H9 (cell line): ENCODE data around the gene SECISBP2. TPM values are rescaled to one million over a fixed set of nuclear protein-coding genes. Genes with fewer than 3 reads are reported as not detected.

ENCODE experiments used
- DNase-seq: peaks from one replicate; pipeline ENCODE4 v3.0.0-alpha.2; 2017
- H2AFZ ChIP-seq: one replicate; pipeline ENCODE4 v1.6.1; 2013; ENCODE audit warnings: mild to moderate bottlenecking, low read length, control low read depth, moderate library complexity
- H2AK5ac ChIP-seq: 2 replicates; pipeline ENCODE4 v1.6.1; 2013; ENCODE audit warnings: low read length, control low read depth, mixed read lengths; ENCODE audit not compliant: insufficient read length
- H2BK120ac ChIP-seq: one replicate; pipeline ENCODE4 v1.6.1; 2013; ENCODE audit warnings: low read depth, mild to moderate bottlenecking, low read length, control low read depth, inconsistent platforms; ENCODE audit not compliant: poor library complexity, severe bottlenecking
- H2BK12ac ChIP-seq: 2 replicates; pipeline ENCODE4 v1.6.1; 2013; ENCODE audit warnings: low read length, control low read depth, mixed read lengths, low read depth; ENCODE audit not compliant: insufficient read length
- H2BK15ac ChIP-seq: 2 replicates; pipeline ENCODE4 v1.6.1; 2013; ENCODE audit warnings: low read depth, low read length, control low read depth
- H2BK20ac ChIP-seq: one replicate; pipeline ENCODE4 v1.6.1; 2013; ENCODE audit warnings: low read depth, mild to moderate bottlenecking, low read length, control low read depth, inconsistent platforms; ENCODE audit not compliant: poor library complexity, severe bottlenecking
- H2BK5ac ChIP-seq: 2 replicates; pipeline ENCODE4 v1.6.1; 2013; ENCODE audit warnings: low read length, control low read depth, mixed read lengths; ENCODE audit not compliant: insufficient read length
- H3K14ac ChIP-seq: 2 replicates; pipeline ENCODE4 v1.6.1; 2013; ENCODE audit warnings: low read length, control low read depth; ENCODE audit not compliant: insufficient read depth
- H3K18ac ChIP-seq: 2 replicates; pipeline ENCODE4 v1.6.1; 2013; ENCODE audit warnings: low read depth, mild to moderate bottlenecking, mixed read lengths, low read length, control low read depth; ENCODE audit not compliant: insufficient read length
- H3K23ac ChIP-seq: 2 replicates; pipeline ENCODE4 v1.6.1; 2013; ENCODE audit warnings: low read length, control low read depth, mixed read lengths, low read depth; ENCODE audit not compliant: insufficient read length
- H3K23me2 ChIP-seq: 2 replicates; pipeline ENCODE4 v1.6.1; 2013; ENCODE audit warnings: low read depth, mild to moderate bottlenecking, mixed read lengths, low read length, control low read depth; ENCODE audit not compliant: insufficient read length, poor library complexity, severe bottlenecking
- H3K27ac ChIP-seq: 2 replicates; pipeline ENCODE4 v1.5.1; 2013; ENCODE audit warnings: low read length, control low read depth, mixed read lengths, low read depth; ENCODE audit not compliant: insufficient read length
- H3K27me3 ChIP-seq: 2 replicates; pipeline ENCODE4 v1.6.1; 2013; ENCODE audit warnings: low read length, control low read depth, inconsistent platforms; ENCODE audit not compliant: insufficient read depth
- H3K4ac ChIP-seq: 2 replicates; pipeline ENCODE4 v1.6.1; 2013; ENCODE audit warnings: low read depth, mild to moderate bottlenecking, control low read depth, inconsistent platforms, low read length, moderate library complexity
- H3K4me1 ChIP-seq: 2 replicates; pipeline ENCODE4 v1.6.1; 2013; ENCODE audit warnings: low read length, control low read depth, inconsistent platforms; ENCODE audit not compliant: insufficient read depth
- H3K4me2 ChIP-seq: 2 replicates; pipeline ENCODE4 v1.6.1; 2013; ENCODE audit warnings: low read length, control low read depth, mixed read lengths; ENCODE audit not compliant: insufficient read length, insufficient read depth
- H3K56ac ChIP-seq: 2 replicates; pipeline ENCODE4 v1.6.1; 2013; ENCODE audit warnings: low read depth, mild to moderate bottlenecking, mixed read lengths, low read length, control low read depth; ENCODE audit not compliant: insufficient read length
- H3K79me1 ChIP-seq: 2 replicates; pipeline ENCODE4 v1.6.1; 2013; ENCODE audit warnings: low read depth, mild to moderate bottlenecking, moderate library complexity, low read length, control low read depth, inconsistent platforms; ENCODE audit not compliant: insufficient read depth, poor library complexity, severe bottlenecking
- H3K79me2 ChIP-seq: 2 replicates; pipeline ENCODE4 v1.6.1; 2013; ENCODE audit warnings: low read length, control low read depth, inconsistent platforms; ENCODE audit not compliant: insufficient read depth
- H3K9ac ChIP-seq: 2 replicates; pipeline ENCODE4 v1.6.1; 2013; ENCODE audit warnings: low read length, control low read depth, mixed read lengths; ENCODE audit not compliant: insufficient read length; ENCODE audit errors: extremely low read depth
- H3K9me3 ChIP-seq: one replicate; pipeline ENCODE4 v1.6.1; 2013; ENCODE audit warnings: low read depth, low read length, inconsistent platforms; ENCODE audit not compliant: control insufficient read depth
- H3T11ph ChIP-seq: one replicate; pipeline ENCODE4 v1.6.1; 2013; ENCODE audit warnings: mild to moderate bottlenecking, low read length, control low read depth, inconsistent platforms
- H4K20me1 ChIP-seq: one replicate; pipeline ENCODE4 v1.6.1; 2013; ENCODE audit not compliant: control insufficient read depth, insufficient read length, insufficient read depth
- H4K5ac ChIP-seq: 2 replicates; pipeline ENCODE4 v1.6.1; 2013; ENCODE audit warnings: low read depth, mild to moderate bottlenecking, mixed read lengths, low read length, control low read depth; ENCODE audit not compliant: insufficient read length
- H4K8ac ChIP-seq: replicated peaks from 2 replicates; pipeline ENCODE4 v1.6.1; 2013; ENCODE audit warnings: low read length, control low read depth, mixed read lengths, low read depth; ENCODE audit not compliant: insufficient read length
- H4K91ac ChIP-seq: 2 replicates; pipeline ENCODE4 v1.6.1; 2013; ENCODE audit warnings: low read depth, mild to moderate bottlenecking, moderate library complexity, mixed read lengths, low read length, control low read depth; ENCODE audit not compliant: insufficient read length
- H3K27ac Mint-ChIP-seq, 3 experiments: 2 replicates in 2 of 3; 3 replicates in 1 of 3; pipeline ENCODE4 v1.8.0; 2020 to 2021; ENCODE audit warnings: mixed read lengths in 3 of 3, mild to moderate bottlenecking in 1 of 3, moderate library complexity in 1 of 3
- H3K27me3 Mint-ChIP-seq: 2 replicates; pipeline ENCODE4 v1.8.0; 2021; ENCODE audit warnings: low read depth, mild to moderate bottlenecking, moderate library complexity, mixed read lengths
- H3K36me3 Mint-ChIP-seq, 3 experiments: 2 replicates in 2 of 3; 3 replicates in 1 of 3; pipeline ENCODE4 v1.8.0; 2020 to 2021; ENCODE audit warnings: low read depth in 3 of 3, mixed read lengths in 3 of 3; ENCODE audit not compliant: insufficient read depth in 1 of 3
- H3K4me1 Mint-ChIP-seq, 2 experiments: 2 replicates each; pipeline ENCODE4 v1.8.0; 2020; ENCODE audit warnings: mixed read lengths in 2 of 2
- H3K4me3 Mint-ChIP-seq, 2 experiments: 2 replicates in 1 of 2; 3 replicates in 1 of 2; pipeline ENCODE4 v1.8.0; 2020 to 2021; ENCODE audit warnings: mild to moderate bottlenecking in 2 of 2, mixed read lengths in 2 of 2, moderate library complexity in 1 of 2
- H3K9me3 Mint-ChIP-seq, 2 experiments: 2 replicates in 1 of 2; 3 replicates in 1 of 2; pipeline ENCODE4 v1.8.0; 2020; ENCODE audit warnings: mild to moderate bottlenecking in 2 of 2, mixed read lengths in 2 of 2, moderate library complexity in 1 of 2
- whole genome bisulfite sequencing: extraction: QIAGEN DNeasy Blood & Tissue Kit; methylation state at CpG from one replicate; pipeline ENCODE4 v1.1.7; 2013; ENCODE audit warnings: missing lambda C conversion rate, low lambda C conversion rate, mixed read lengths; ENCODE audit not compliant: insufficient read length; ENCODE audit errors: extremely low coverage; 5-methylcytosine and 5-hydroxymethylcytosine counted together
- total RNA-seq: library from RNA; stranded (reverse); gene quantifications from 2 replicates; pipeline ENCODE4 v1.2.1, GENCODE V29; 2021
- TF ChIP-seq, protein P1 (sequence below): fragments of 200-600 bp; sonication (generic); conservative IDR thresholded peaks from 3 replicates; pipeline ENCODE4 v1.8.0; 2021; ENCODE audit warnings: antibody characterized with exemption, mild to moderate bottlenecking

The SECISBP2 gene
- total RNA-seq, 1 experiment from 2014 or later = 62.7 TPM

DNA sequence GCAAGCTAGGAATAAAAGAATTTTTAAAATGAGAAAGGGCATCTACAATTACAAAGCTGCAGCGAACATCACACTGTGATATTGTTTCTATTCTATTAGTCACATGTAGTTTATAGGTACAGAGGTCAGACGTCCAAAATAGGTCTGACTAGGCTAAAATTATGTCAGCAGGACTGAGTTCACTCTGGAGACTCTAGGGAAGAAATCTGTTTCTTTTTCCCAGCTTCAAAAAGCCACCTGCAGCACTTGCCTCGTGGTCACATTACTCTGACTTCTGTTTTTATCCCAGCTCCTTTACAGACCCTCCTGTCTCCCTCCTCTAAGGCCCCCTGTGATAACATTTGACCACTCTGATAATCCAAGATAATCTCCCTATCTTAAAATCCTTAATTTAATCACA lies 12.4 kb upstream of the SECISBP2 start:
- H3K4me3 Mint-ChIP-seq = no peak overlapping the region

More for the DNA sequence above, 12.4 kb upstream of the SECISBP2 start:
- H3K27me3 Mint-ChIP-seq = peaks cover 2% of the 10 kb centered on the region; the same call in 1 of the 2 replicates
- Histone ChIP-seq H2AFZ (no peak overlapping the region), H2BK120ac (no peak overlapping the region), H3K56ac (no peak overlapping the region), H3K4me1 (no peaks in the 10 kb centered on the region), H3K4me2 (no peak overlapping the region), H2BK5ac (no peak overlapping the region), H3K9me3 (peaks cover 5% of the 10 kb centered on the region), H3K9ac (no peak overlapping the region), H4K8ac (no peak overlapping the region), H4K20me1 (no peaks in the 10 kb centered on the region), H3K23ac (no peak overlapping the region), H3K14ac (no peak overlapping the region), H3T11ph (no peak overlapping the region), H3K23me2 (no peaks in the 10 kb centered on the region), H4K91ac (no peak overlapping the region), H3K79me2 (no peaks in the 10 kb centered on the region), H3K18ac (no peak overlapping the region), H3K79me1 (no peaks in the 10 kb centered on the region), H3K27ac (no peak overlapping the region), H3K27me3 (no peaks in the 10 kb centered on the region), H4K5ac (no peak overlapping the region), H3K4ac (no peak overlapping the region), H2BK20ac (no peak overlapping the region), H2BK12ac (no peak overlapping the region), H2AK5ac (no peak overlapping the region), H2BK15ac (no peak overlapping the region)
- H3K27ac Mint-ChIP-seq = no peak overlapping the region
- no peak for DNase-seq
- H3K9me3 Mint-ChIP-seq = peaks cover 0 to 2% of the 10 kb centered on the region in 2 experiments; a peak in 2 of 5 replicates
- H3K4me1 Mint-ChIP-seq = peaks cover 6 to 8% of the 10 kb centered on the region in 2 experiments
- no CpG with 5 or more reads among the region's 3 CpGs for WGBS
- TF ChIP-seq, protein P1, sequence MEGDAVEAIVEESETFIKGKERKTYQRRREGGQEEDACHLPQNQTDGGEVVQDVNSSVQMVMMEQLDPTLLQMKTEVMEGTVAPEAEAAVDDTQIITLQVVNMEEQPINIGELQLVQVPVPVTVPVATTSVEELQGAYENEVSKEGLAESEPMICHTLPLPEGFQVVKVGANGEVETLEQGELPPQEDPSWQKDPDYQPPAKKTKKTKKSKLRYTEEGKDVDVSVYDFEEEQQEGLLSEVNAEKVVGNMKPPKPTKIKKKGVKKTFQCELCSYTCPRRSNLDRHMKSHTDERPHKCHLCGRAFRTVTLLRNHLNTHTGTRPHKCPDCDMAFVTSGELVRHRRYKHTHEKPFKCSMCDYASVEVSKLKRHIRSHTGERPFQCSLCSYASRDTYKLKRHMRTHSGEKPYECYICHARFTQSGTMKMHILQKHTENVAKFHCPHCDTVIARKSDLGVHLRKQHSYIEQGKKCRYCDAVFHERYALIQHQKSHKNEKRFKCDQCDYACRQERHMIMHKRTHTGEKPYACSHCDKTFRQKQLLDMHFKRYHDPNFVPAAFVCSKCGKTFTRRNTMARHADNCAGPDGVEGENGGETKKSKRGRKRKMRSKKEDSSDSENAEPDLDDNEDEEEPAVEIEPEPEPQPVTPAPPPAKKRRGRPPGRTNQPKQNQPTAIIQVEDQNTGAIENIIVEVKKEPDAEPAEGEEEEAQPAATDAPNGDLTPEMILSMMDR = no peak
- H3K36me3 Mint-ChIP-seq = peaks cover 4 to 16% (median 6%) of the 10 kb centered on the region in 3 experiments; a peak in 6 of 7 replicates
